ENCODE measurements around the gene PTPRC.

GRCh38 chr1:198716051-198716450 lies 77.2 kb downstream of the PTPRC start:
- TF ChIP-seq CTCF (conservative IDR thresholded peaks at IDR 0.05 in 1 of 2, IDR thresholded peaks at IDR 0.05 in 1 of 2; ENCODE audit: low read depth in 1 of 2, low read length in 2 of 2): no peak
- TF ChIP-seq EZH2 (IDR thresholded peaks at IDR 0.05; ENCODE audit: low read length, missing control alignments): no peak
